OCI-LY1 (cell line): ENCODE results near the gene PLAAT4.

Source experiments
- H2AFZ ChIP-seq: fragments of 200-600 bp; sonication (generic), shearing (Covaris generic); 2 replicates; pipeline ENCODE4 v1.6.0; 2014; ENCODE audit warnings: antibody characterized with exemption, mild to moderate bottlenecking, low read length
- H3F3A ChIP-seq: fragments of 200-600 bp; sonication (generic), shearing (Covaris generic); 2 replicates; pipeline ENCODE4 v1.6.0; 2014; ENCODE audit warnings: mild to moderate bottlenecking, antibody characterized with exemption, low read length, moderate library complexity; ENCODE audit not compliant: insufficient read depth
- H3K27ac ChIP-seq: fragments of 200-600 bp; sonication (generic); 2 replicates; pipeline ENCODE4 v1.5.1; 2014; ENCODE audit warnings: low read length, mixed run types, mild to moderate bottlenecking, low read depth; ENCODE audit not compliant: poor library complexity, severe bottlenecking
- H3K27me3 ChIP-seq: fragments of 200-600 bp; sonication (generic); 2 replicates; pipeline ENCODE4 v1.6.0; 2014; ENCODE audit warnings: antibody characterized with exemption, mild to moderate bottlenecking, low read length, moderate library complexity; ENCODE audit not compliant: insufficient read depth
- H3K36me3 ChIP-seq: fragments of 200-600 bp; sonication (generic); 2 replicates; pipeline ENCODE4 v1.6.1; 2014; ENCODE audit warnings: mild to moderate bottlenecking, antibody characterized with exemption, low read length, moderate library complexity, mixed read lengths; ENCODE audit not compliant: insufficient read depth
- H3K4me1 ChIP-seq: fragments of 200-600 bp; sonication (generic); 2 replicates; pipeline ENCODE4 v1.5.1; 2014; ENCODE audit warnings: mild to moderate bottlenecking, low read length, moderate library complexity; ENCODE audit not compliant: insufficient read depth, severe bottlenecking
- H3K4me2 ChIP-seq: fragments of 200-600 bp; sonication (generic), shearing (Covaris generic); 2 replicates; pipeline ENCODE4 v1.6.1; 2014; ENCODE audit warnings: low read length
- H3K4me3 ChIP-seq: fragments of 200-600 bp; sonication (generic); 2 replicates; pipeline ENCODE4 v1.5.1; 2014; ENCODE audit warnings: low read length, low read depth, mild to moderate bottlenecking, mixed read lengths; ENCODE audit not compliant: poor library complexity, severe bottlenecking
- H3K79me2 ChIP-seq: fragments of 200-600 bp; shearing (Covaris generic); 2 replicates; pipeline ENCODE4 v1.6.1; 2016; ENCODE audit warnings: mixed run types, low read length, mixed read lengths; ENCODE audit not compliant: insufficient read depth
- H3K9ac ChIP-seq: fragments of 200-600 bp; sonication (generic), shearing (Covaris generic); 2 replicates; pipeline ENCODE4 v1.6.1; 2014; ENCODE audit warnings: mild to moderate bottlenecking, low read length, mixed read lengths
- H3K9me2 ChIP-seq: fragments of 200-600 bp; sonication (generic), shearing (Covaris generic); 2 replicates; pipeline ENCODE4 v1.6.1; 2014; ENCODE audit warnings: low read depth, mild to moderate bottlenecking, low read length, mixed read lengths
- H3K9me3 ChIP-seq: fragments of 200-600 bp; shearing (Covaris generic); 2 replicates; pipeline ENCODE4 v1.6.1; 2014; ENCODE audit warnings: low read length, mixed read lengths
- H4K20me1 ChIP-seq: fragments of 200-600 bp; sonication (generic), shearing (Covaris generic); 2 replicates; pipeline ENCODE4 v1.6.0; 2016; ENCODE audit warnings: mild to moderate bottlenecking, low read length; ENCODE audit not compliant: insufficient read depth
- CTCF ChIP-seq: fragments of 200-600 bp; sonication (generic), shearing (Covaris generic); IDR thresholded peaks from 2 replicates; pipeline ENCODE4 v1.5.1; 2017; ENCODE audit warnings: mild to moderate bottlenecking, antibody characterized with exemption, low read length, moderate library complexity, mixed read lengths
- EZH2 ChIP-seq: fragments of 200-600 bp; sonication (generic), shearing (Covaris generic); IDR thresholded peaks from 2 replicates; pipeline ENCODE4 v1.8.0; 2017; ENCODE audit warnings: borderline replicate concordance, mixed run types, mild to moderate bottlenecking, antibody characterized with exemption, low read length, moderate library complexity, mixed read lengths

PLAAT4 gene

GRCh38 chr11:63569570-63569969 is 33.0 kb downstream of the PLAAT4 start:
- Histone ChIP-seq H3K79me2 (no peaks in the 10 kb centered on the region), H4K20me1 (no peaks in the 10 kb centered on the region), H3K4me1 (peaks cover 63% of the 10 kb centered on the region), H3K9me3 (no peaks in the 10 kb centered on the region), H3K27ac (no peak overlapping the region), H3K9me2 (no peaks in the 10 kb centered on the region), H3K4me2 (no peak overlapping the region), H3K27me3 (no peaks in the 10 kb centered on the region), H3K36me3 (no peaks in the 10 kb centered on the region), H2AFZ (no peak overlapping the region), H3K4me3 (no peak overlapping the region), H3F3A (no peaks in the 10 kb centered on the region; the same call in 1 of the 2 replicates), H3K9ac (no peak overlapping the region)
- TF ChIP-seq EZH2: no peak
- TF ChIP-seq CTCF: no peak

GRCh38 chr11:63572026-63572688 is 35.5 kb downstream of the PLAAT4 start:
- no peak overlapping the region for H2AFZ ChIP-seq
- no peaks in the 10 kb centered on the region for H3K9me3 ChIP-seq
- no peaks in the 10 kb centered on the region for H3K9me2 ChIP-seq
- H3K79me2 ChIP-seq: no peaks in the 10 kb centered on the region
- no peaks in the 10 kb centered on the region for H3K36me3 ChIP-seq
- H3K9ac ChIP-seq: no peak overlapping the region
- H3K27ac ChIP-seq: peak overlapping the region; percentile 54
- no peak overlapping the region for H3K4me3 ChIP-seq
- H3K4me2 ChIP-seq: no peak overlapping the region
- H3F3A ChIP-seq: no peaks in the 10 kb centered on the region; the same call in 1 of the 2 replicates
- H4K20me1 ChIP-seq: no peaks in the 10 kb centered on the region
- H3K27me3 ChIP-seq: no peaks in the 10 kb centered on the region
- peaks cover 49% of the 10 kb centered on the region for H3K4me1 ChIP-seq
- TF ChIP-seq EZH2 (no peak), CTCF (no peak)

GRCh38 chr11:63573881-63574855 is 37.6 kb downstream of the PLAAT4 start:
- Histone ChIP-seq H3K4me3 (peak overlapping the region; percentile 25), H3K9me3 (no peaks in the 10 kb centered on the region), H3K36me3 (no peaks in the 10 kb centered on the region), H3K27ac (peak overlapping the region; percentile 40), H4K20me1 (no peaks in the 10 kb centered on the region), H3K4me1 (peaks cover 32% of the 10 kb centered on the region), H3K27me3 (no peaks in the 10 kb centered on the region), H3K9me2 (no peaks in the 10 kb centered on the region), H2AFZ (peak overlapping the region; percentile 67), H3K4me2 (peak overlapping the region; percentile 53), H3K9ac (no peak overlapping the region; the same call in 1 of the 2 replicates), H3F3A (no peaks in the 10 kb centered on the region), H3K79me2 (no peaks in the 10 kb centered on the region)
- no peak for TF ChIP-seq CTCF
- no peak for TF ChIP-seq EZH2
